Spleen (tissue), 7 donors: Measurements from ENCODE around the gene SLC38A8.

ENCODE experiments used
- POLR2A ChIP-seq, 3 donors: fragments of 450-650 bp; IDR thresholded peaks; one replicate each; pipeline ENCODE4 v1.5.1; 2017; ENCODE audit warnings: antibody characterized with exemption in 3 of 3, mild to moderate bottlenecking in 1 of 3
- POLR2AphosphoS5 ChIP-seq, 3 donors: sonication (generic); formaldehyde crosslinking; IDR thresholded peaks; one replicate each; pipeline ENCODE4 v1.5.1; 2017; ENCODE audit warnings: antibody characterized with exemption in 3 of 3
- TF ChIP-seq, protein P1 (sequence below), 11 experiments: fragments of 200-600 bp in 7 of 11; fragments of 450-650 bp in 4 of 11; sonication (generic) in 4 of 11; IDR thresholded peaks in 8 of 11; conservative IDR thresholded peaks in 3 of 11; 1 replicate in 7 of 11; 2 replicates in 4 of 11; pipeline versions ENCODE4 v1.4.0 to v1.8.0; 2016 to 2021; ENCODE audit warnings: antibody characterized with exemption in 11 of 11, inconsistent platforms in 4 of 11, mild to moderate bottlenecking in 1 of 11
- donor health status: DM: no; HTN: no; CAD: no; lungs with moderate emphysema.
- donor health status: DM: no; HTN: no; CAD: no.
- donor health status: DM: no; HTN: no; CAD: no.

DNA sequence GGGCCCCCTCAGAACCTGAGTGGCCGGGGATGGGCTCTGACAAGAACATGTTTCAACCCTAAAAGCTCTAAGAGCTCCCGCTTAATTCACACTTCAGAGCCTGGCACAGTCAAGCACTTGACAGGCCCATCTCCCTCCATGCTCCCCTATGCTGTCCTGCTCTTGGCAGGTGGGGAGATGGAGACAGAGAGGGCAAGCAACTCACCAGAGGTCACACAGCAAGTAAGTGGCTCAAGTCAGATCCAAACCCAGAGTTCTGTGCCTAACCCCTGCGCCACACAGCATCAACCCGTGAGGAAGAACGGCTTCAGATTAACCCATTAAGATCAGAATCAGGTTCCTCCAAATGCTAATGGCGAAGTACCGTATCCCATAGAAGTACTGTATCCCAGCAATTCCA is 38.2 kb downstream of the SLC38A8 start:
- TF ChIP-seq, protein P1, sequence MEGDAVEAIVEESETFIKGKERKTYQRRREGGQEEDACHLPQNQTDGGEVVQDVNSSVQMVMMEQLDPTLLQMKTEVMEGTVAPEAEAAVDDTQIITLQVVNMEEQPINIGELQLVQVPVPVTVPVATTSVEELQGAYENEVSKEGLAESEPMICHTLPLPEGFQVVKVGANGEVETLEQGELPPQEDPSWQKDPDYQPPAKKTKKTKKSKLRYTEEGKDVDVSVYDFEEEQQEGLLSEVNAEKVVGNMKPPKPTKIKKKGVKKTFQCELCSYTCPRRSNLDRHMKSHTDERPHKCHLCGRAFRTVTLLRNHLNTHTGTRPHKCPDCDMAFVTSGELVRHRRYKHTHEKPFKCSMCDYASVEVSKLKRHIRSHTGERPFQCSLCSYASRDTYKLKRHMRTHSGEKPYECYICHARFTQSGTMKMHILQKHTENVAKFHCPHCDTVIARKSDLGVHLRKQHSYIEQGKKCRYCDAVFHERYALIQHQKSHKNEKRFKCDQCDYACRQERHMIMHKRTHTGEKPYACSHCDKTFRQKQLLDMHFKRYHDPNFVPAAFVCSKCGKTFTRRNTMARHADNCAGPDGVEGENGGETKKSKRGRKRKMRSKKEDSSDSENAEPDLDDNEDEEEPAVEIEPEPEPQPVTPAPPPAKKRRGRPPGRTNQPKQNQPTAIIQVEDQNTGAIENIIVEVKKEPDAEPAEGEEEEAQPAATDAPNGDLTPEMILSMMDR (IDR thresholded peaks at IDR 0.05 in 8 of 11, conservative IDR thresholded peaks at IDR 0.05 in 3 of 11) = no peak
- TF ChIP-seq POLR2A (IDR thresholded peaks at IDR 0.05) (no peak), POLR2AphosphoS5 (IDR thresholded peaks at IDR 0.05) (no peak)
